Neutrophil (primary cell): ENCODE measurements around the gene ZNF367.

Experiments used
- H3K27ac ChIP-seq: fragments of 200-600 bp; sonication (generic); 2 replicates; pipeline ENCODE4 v1.5.1; 2016; ENCODE audit warnings: mild to moderate bottlenecking, moderate library complexity
- H3K27me3 ChIP-seq: fragments of 200-600 bp; sonication (generic); 2 replicates; pipeline ENCODE4 v1.6.0; 2016; ENCODE audit warnings: mild to moderate bottlenecking
- H3K36me3 ChIP-seq: fragments of 200-600 bp; sonication (generic); 2 replicates; pipeline ENCODE4 v1.5.1; 2017
- H3K4me1 ChIP-seq, 2 experiments: fragments of 200-600 bp in 1 of 2; sonication (generic) in 1 of 2; 1 replicate in 1 of 2; 2 replicates in 1 of 2; pipeline versions ENCODE4 v1.5.1 to v1.6.1; 2013 to 2016; ENCODE audit warnings: low read depth in 1 of 2, low read length in 1 of 2, mild to moderate bottlenecking in 1 of 2, moderate library complexity in 1 of 2; ENCODE audit not compliant: control insufficient read depth in 1 of 2, insufficient read depth in 1 of 2
- H3K4me3 ChIP-seq, 2 experiments: fragments of 200-600 bp in 1 of 2; sonication (generic) in 1 of 2; 1 replicate in 1 of 2; 2 replicates in 1 of 2; pipeline ENCODE4 v1.5.1; 2013 to 2016; ENCODE audit warnings: low read depth in 1 of 2, low read length in 1 of 2, mild to moderate bottlenecking in 1 of 2, moderate library complexity in 1 of 2
- H3K9me3 ChIP-seq: fragments of 200-600 bp; sonication (generic); 2 replicates; pipeline ENCODE4 v1.5.1; 2016
- TF ChIP-seq, protein P1 (sequence below): fragments of 200-600 bp; sonication (generic); IDR thresholded peaks from 2 replicates; pipeline ENCODE4 v1.5.1; 2016; ENCODE audit warnings: antibody characterized with exemption

ZNF367 gene

DNA sequence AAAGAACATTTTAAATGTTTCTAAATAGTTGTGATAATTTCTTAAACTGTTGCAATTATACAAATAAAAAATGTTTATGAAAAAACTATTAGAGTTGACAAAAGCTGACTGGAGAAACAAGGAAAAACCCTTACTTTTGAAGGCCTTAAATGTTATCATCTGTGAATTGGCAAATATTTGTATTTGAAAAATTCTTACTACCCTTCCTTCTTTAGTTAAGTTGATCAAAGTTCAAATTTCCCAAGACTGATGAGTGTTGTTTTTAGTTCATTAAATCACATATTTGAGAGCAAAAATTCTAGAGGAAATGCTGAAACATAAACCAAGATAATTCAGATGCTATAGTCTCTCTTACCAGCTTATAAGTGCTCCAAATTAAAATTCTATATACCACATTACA is 32.0 kb downstream of the ZNF367 start:
- H3K27me3 ChIP-seq, result no peaks in the 10 kb centered on the region
- peaks cover 8 to 14% of the 10 kb centered on the region in 2 experiments for H3K4me1 ChIP-seq
- no peak overlapping the region for H3K27ac ChIP-seq
- no peaks in the 10 kb centered on the region for H3K9me3 ChIP-seq
- H3K4me3 ChIP-seq, result no peak overlapping the region
- H3K36me3 ChIP-seq, result peaks cover 11% of the 10 kb centered on the region
- TF ChIP-seq, protein P1, sequence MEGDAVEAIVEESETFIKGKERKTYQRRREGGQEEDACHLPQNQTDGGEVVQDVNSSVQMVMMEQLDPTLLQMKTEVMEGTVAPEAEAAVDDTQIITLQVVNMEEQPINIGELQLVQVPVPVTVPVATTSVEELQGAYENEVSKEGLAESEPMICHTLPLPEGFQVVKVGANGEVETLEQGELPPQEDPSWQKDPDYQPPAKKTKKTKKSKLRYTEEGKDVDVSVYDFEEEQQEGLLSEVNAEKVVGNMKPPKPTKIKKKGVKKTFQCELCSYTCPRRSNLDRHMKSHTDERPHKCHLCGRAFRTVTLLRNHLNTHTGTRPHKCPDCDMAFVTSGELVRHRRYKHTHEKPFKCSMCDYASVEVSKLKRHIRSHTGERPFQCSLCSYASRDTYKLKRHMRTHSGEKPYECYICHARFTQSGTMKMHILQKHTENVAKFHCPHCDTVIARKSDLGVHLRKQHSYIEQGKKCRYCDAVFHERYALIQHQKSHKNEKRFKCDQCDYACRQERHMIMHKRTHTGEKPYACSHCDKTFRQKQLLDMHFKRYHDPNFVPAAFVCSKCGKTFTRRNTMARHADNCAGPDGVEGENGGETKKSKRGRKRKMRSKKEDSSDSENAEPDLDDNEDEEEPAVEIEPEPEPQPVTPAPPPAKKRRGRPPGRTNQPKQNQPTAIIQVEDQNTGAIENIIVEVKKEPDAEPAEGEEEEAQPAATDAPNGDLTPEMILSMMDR, result no peak

DNA sequence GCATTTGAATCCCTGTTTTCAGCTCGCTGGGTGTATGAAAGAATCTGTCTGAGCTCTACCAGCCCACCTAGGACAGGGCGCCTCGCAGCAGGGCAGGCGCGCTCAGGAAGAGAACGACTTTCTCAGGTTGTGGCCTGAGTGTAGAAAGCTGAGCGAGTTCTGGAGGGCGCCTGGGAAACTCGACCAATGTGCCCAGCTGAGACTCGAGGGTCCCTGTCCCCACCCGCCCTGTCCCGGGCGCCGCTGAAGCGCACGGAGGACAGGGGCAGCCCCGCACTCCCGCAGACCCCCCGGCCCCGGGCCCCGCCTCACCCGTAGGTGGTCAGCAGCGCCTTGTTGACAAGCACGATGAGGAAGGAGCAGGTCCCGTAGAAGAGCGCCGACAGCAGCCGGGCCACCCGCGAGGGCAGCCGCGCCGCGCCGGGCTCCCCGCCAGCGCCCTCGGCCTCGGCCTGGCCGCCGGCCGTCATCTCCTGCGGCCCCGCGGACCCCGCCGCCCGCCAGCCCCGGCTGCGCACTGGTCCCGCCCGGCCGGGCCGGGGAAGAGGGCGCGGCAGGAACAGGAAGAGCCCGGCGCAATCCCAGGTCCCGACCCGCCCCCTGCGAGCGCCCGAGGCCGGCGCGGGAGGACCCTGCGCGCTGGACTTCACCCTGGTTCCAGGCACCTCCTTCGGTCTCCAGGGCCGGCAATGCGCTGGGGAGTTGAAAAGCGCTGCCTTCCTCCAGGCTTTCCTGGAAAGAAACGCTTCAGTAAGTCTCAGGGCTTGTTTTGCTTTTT is 34.8 kb downstream of the ZNF367 start, which contains the start of gene SLC35D2:
Gene SLC35D2, minus strand, starts transcription at position 547 of the 778 bp plus-strand sequence. Its CDS starts 77 bp downstream, at position 470.
- H3K27ac ChIP-seq, result peak within 1 kb of the TSS; percentile 35
- TF ChIP-seq, protein P1, result no peak
- H3K4me3 ChIP-seq, result peak within 1 kb of the TSS; percentile 59 to 67
- H3K27me3 ChIP-seq, result no peaks in the 10 kb centered on the region
- H3K36me3 ChIP-seq, result no peaks in the 10 kb centered on the region
- H3K9me3 ChIP-seq, result no peaks in the 10 kb centered on the region
- H3K4me1 ChIP-seq, result peaks cover 8 to 14% of the 10 kb centered on the region in 2 experiments

DNA sequence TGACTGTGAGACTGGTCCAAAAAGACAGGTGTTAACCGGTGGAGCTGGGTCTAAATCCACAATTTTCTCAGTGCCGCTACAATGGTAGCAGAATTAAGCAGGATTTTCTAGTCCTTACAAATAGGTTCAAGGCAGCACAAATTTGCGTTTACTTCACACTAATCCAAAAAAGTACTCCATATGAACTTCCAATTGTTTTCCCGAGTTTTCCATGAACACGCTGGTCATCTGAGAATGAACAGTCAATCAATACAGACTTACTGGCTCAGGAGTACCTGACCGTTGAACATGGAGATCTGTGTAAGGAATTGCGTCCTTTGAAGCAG is 35.4 kb downstream of the ZNF367 start:
- Histone ChIP-seq H3K27me3 (no peaks in the 10 kb centered on the region), H3K36me3 (no peaks in the 10 kb centered on the region), H3K4me3 (peak overlapping the region; percentile 59 to 67), H3K27ac (no peak overlapping the region), H3K9me3 (no peaks in the 10 kb centered on the region), H3K4me1 (peaks cover 8 to 14% of the 10 kb centered on the region in 2 experiments)
- TF ChIP-seq, protein P1, result no peak

DNA sequence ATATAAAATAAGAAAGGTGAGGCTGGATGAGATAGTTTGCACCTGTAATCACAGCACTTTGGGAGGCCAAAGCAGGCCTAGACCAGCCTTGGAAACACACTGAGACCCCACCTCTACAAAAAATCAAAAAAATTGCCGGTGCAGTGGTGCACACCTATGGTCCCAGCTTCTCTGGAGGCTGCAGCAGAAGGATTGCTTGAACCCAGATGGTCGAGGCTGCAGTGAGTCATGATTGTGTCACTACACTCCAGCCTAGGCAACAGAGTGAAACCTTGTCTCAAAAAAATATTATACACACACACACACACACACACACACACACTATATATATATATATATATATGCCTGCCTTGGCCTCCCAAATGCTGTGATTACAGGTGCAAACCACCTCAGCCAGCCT is 36.0 kb downstream of the ZNF367 start:
- no peaks in the 10 kb centered on the region for H3K27me3 ChIP-seq
- H3K27ac ChIP-seq, result no peak overlapping the region
- TF ChIP-seq, protein P1, result no peak
- no peaks in the 10 kb centered on the region for H3K36me3 ChIP-seq
- H3K4me1 ChIP-seq, result peaks cover 8 to 14% of the 10 kb centered on the region in 2 experiments
- H3K9me3 ChIP-seq, result no peaks in the 10 kb centered on the region
- peak overlapping the region in 1 of 2 experiments; percentile 67 for H3K4me3 ChIP-seq

DNA sequence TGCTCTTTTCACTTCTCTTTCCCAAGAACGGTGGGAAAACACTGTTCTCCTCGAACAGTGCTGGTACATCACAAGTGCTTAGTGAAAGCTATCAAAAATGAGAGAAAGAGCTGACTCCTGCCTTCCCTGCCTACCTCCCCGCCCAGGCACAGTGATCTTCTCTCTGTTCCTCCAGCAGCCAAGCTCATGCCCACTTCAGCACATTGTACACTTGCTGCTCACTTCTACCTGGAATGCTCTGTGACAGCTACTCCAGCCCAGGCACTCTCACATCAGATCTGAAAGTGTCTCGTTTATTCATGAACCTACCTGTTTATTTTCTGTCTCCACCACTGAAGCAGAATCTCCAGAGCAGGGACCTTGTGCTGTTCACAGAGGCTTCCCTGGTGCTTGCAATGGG is 36.5 kb downstream of the ZNF367 start:
- no peak overlapping the region for H3K27ac ChIP-seq
- H3K4me1 ChIP-seq, result peaks cover 8 to 14% of the 10 kb centered on the region in 2 experiments
- H3K27me3 ChIP-seq, result no peaks in the 10 kb centered on the region
- TF ChIP-seq, protein P1, result no peak
- no peaks in the 10 kb centered on the region for H3K9me3 ChIP-seq
- no peaks in the 10 kb centered on the region for H3K36me3 ChIP-seq
- H3K4me3 ChIP-seq, result no peak overlapping the region
